Gastrocnemius medialis (tissue), 4 donors: Measurements from ENCODE around the gene QPCT. TPM values are rescaled to one million over a fixed set of nuclear protein-coding genes. Genes with fewer than 3 reads are reported as not detected.

Experiments
- ATAC-seq, 2 donors: fragments of 150-250 bp; one replicate each; pipeline ENCODE4 v1.9.1; 2016
- DNase-seq, 2 donors: peaks; one replicate each; pipeline ENCODE4 v3.0.0-alpha.2; 2019
- H3K27ac ChIP-seq, 4 donors: fragments of 200-600 bp; sonication (generic); 1 replicate in 1 of 4; 2 replicates in 3 of 4; pipeline ENCODE4 v1.5.1; 2016 to 2018; ENCODE audit warnings: mild to moderate bottlenecking in 2 of 4, moderate library complexity in 1 of 4
- H3K27me3 ChIP-seq, 3 donors: fragments of 200-600 bp; sonication (generic) in 2 of 3; 1 replicate in 1 of 3; 2 replicates in 2 of 3; pipeline versions ENCODE4 v1.5.1 to v1.6.0; 2016 to 2019; ENCODE audit warnings: mild to moderate bottlenecking in 1 of 3, moderate library complexity in 1 of 3
- H3K36me3 ChIP-seq, 2 donors: fragments of 200-600 bp; sonication (generic) in 1 of 2; one replicate each; pipeline ENCODE4 v1.5.1; 2017 to 2018
- H3K4me1 ChIP-seq, 2 donors: fragments of 200-600 bp; sonication (generic) in 1 of 2; one replicate each; pipeline ENCODE4 v1.5.1; 2016 to 2017; ENCODE audit warnings: mild to moderate bottlenecking in 2 of 2
- H3K4me3 ChIP-seq, 4 donors: fragments of 200-600 bp; sonication (generic) in 3 of 4; 1 replicate in 1 of 4; 2 replicates in 3 of 4; pipeline ENCODE4 v1.5.1; 2016 to 2019; ENCODE audit warnings: mild to moderate bottlenecking in 2 of 4
- H3K9me3 ChIP-seq, 3 donors: fragments of 200-600 bp; sonication (generic) in 2 of 3; 1 replicate in 1 of 3; 2 replicates in 2 of 3; pipeline ENCODE4 v1.5.1; 2016 to 2019
- CTCF ChIP-seq, 5 experiments: fragments of 450-650 bp in 3 of 5; fragments of 200-600 bp in 2 of 5; sonication (generic) in 2 of 5; IDR thresholded peaks in 4 of 5; conservative IDR thresholded peaks in 1 of 5; 1 replicate in 4 of 5; 2 replicates in 1 of 5; pipeline ENCODE4 v1.5.1; 2016 to 2019; ENCODE audit warnings: antibody characterized with exemption in 5 of 5, mild to moderate bottlenecking in 3 of 5, moderate library complexity in 3 of 5
- POLR2A ChIP-seq, 2 donors: fragments of 450-650 bp; IDR thresholded peaks; one replicate each; pipeline ENCODE4 v1.6.1; 2017; ENCODE audit warnings: antibody characterized with exemption in 2 of 2, mild to moderate bottlenecking in 2 of 2, moderate library complexity in 2 of 2
- in situ Hi-C, 4 donors: fragments of 200-750 bp; cut with MboI; loops; one replicate each; pipeline versions ENCODE4 v1.15.0 to v1.8.0; 2017; ENCODE audit warnings: low sequenced_read_pairs in 4 of 4
- intact Hi-C: fragments of 100-400 bp; cut with DNase I; formaldehyde crosslinking; loops from one replicate; pipeline ENCODE4 v1.15.1; 2023; ENCODE audit warnings: low total_unique reads
- total RNA-seq, 4 donors: library from RNA; depleted of rRNA; stranded (reverse); fragments of >200 nt; gene quantifications; one replicate each; pipeline versions ENCODE4 v1.1.0 to v1.2.3, GENCODE V29; 2016

Gene QPCT
- total RNA-seq, 4 donors from 2014 or later = 1.5 to 6.4 (median 4.7) TPM

- ATAC-seq (no peak), DNase-seq (no peak)
- H3K4me1 ChIP-seq = peaks cover 5 to 9% of the 10 kb centered on the region in 2 donors
- in situ Hi-C loops = no loop called here
- no peak overlapping the region for H3K27ac ChIP-seq
- no peak overlapping the region for H3K4me3 ChIP-seq
- H3K27me3 ChIP-seq = no peaks in the 10 kb centered on the region
- H3K36me3 ChIP-seq = no peaks in the 10 kb centered on the region
- H3K9me3 ChIP-seq = no peaks in the 10 kb centered on the region
- intact Hi-C loops = no loop called here
- TF ChIP-seq POLR2A (IDR thresholded peaks at IDR 0.05) (no peak), CTCF (IDR thresholded peaks at IDR 0.05 in 4 of 5, conservative IDR thresholded peaks at IDR 0.05 in 1 of 5) (no peak)
These were observed 13.1 kb downstream of the QPCT start for GRCh38 chr2:37357530-37357929.

- intact Hi-C loops = no loop called here
- ATAC-seq = no peak
- in situ Hi-C loops = no loop called here
- H3K27me3 ChIP-seq = no peaks in the 10 kb centered on the region
- H3K36me3 ChIP-seq = no peaks in the 10 kb centered on the region
- no peaks in the 10 kb centered on the region for H3K9me3 ChIP-seq
- DNase-seq = no peak
- no peak overlapping the region for H3K4me3 ChIP-seq
- H3K27ac ChIP-seq = no peak overlapping the region
- TF ChIP-seq POLR2A (IDR thresholded peaks at IDR 0.05) (no peak), CTCF (IDR thresholded peaks at IDR 0.05 in 4 of 5, conservative IDR thresholded peaks at IDR 0.05 in 1 of 5) (no peak)
- peaks cover 5 to 9% of the 10 kb centered on the region in 2 donors for H3K4me1 ChIP-seq
These were observed 14.0 kb downstream of the QPCT start for GRCh38 chr2:37358466-37358865.

GRCh38 chr2:37361216-37361815 lies 16.9 kb downstream of the QPCT start:
- intact Hi-C loops (loop anchor here (5.0 kb wide), 1 partner anchor 39 kb away; the partner anchor contains the start of gene PRKD3), in situ Hi-C loops (no loop called here)
- peaks cover 20 to 25% of the 10 kb centered on the region in 2 donors for H3K4me1 ChIP-seq
- H3K27me3 ChIP-seq = no peaks in the 10 kb centered on the region
- peak; percentile 65 to 66 for DNase-seq
- ATAC-seq = peak; percentile 71 to 81
- no peak overlapping the region for H3K4me3 ChIP-seq
- H3K9me3 ChIP-seq = no peaks in the 10 kb centered on the region
- TF ChIP-seq POLR2A (IDR thresholded peaks at IDR 0.05) = no peak
- TF ChIP-seq CTCF (IDR thresholded peaks at IDR 0.05 in 4 of 5, conservative IDR thresholded peaks at IDR 0.05 in 1 of 5) = no peak
- no peaks in the 10 kb centered on the region for H3K36me3 ChIP-seq
- H3K27ac ChIP-seq = peak overlapping the region; percentile 67 to 82 (median 70)

- Histone ChIP-seq H3K4me3 (no peak overlapping the region), H3K36me3 (no peaks in the 10 kb centered on the region), H3K27me3 (no peaks in the 10 kb centered on the region), H3K4me1 (peaks cover 24 to 28% of the 10 kb centered on the region in 2 donors), H3K9me3 (no peaks in the 10 kb centered on the region), H3K27ac (peak overlapping the region; percentile 67 to 82 (median 70))
- TF ChIP-seq POLR2A (IDR thresholded peaks at IDR 0.05) = no peak
- TF ChIP-seq CTCF (IDR thresholded peaks at IDR 0.05 in 4 of 5, conservative IDR thresholded peaks at IDR 0.05 in 1 of 5) = no peak
- DNase-seq = no peak
- no peak for ATAC-seq
- intact Hi-C loops (loop anchor here (5.0 kb wide), 1 partner anchor 40 kb away; the partner anchor contains the start of gene PRKD3), in situ Hi-C loops (no loop called here)
These were observed 17.7 kb downstream of the QPCT start for GRCh38 chr2:37361994-37362698.
